ENCODE results near the gene GSN.

Gene GSN

GRCh38 chr9:121304707-121305106 is 36.7 kb downstream of the GSN start:
- no peak for DNase-seq

- no peak for DNase-seq
Measured at GRCh38 chr9:121305269-121305994, 37.5 kb downstream of the GSN start.

- DNase-seq, result no peak
Measured at GRCh38 chr9:121307976-121308375, 40.0 kb downstream of the GSN start.

GRCh38 chr9:121308765-121309164 is 40.8 kb downstream of the GSN start:
- no peak for DNase-seq

GRCh38 chr9:121309171-121309570 is 41.2 kb downstream of the GSN start:
- no peak for DNase-seq

- no peak for DNase-seq
Measured at GRCh38 chr9:121309833-121310425, 42.0 kb downstream of the GSN start.

- DNase-seq, result no peak
Measured at GRCh38 chr9:121310571-121310970, 42.6 kb downstream of the GSN start.

- no peak for DNase-seq
Measured at GRCh38 chr9:121312169-121312568, 44.2 kb downstream of the GSN start.

- DNase-seq, result no peak
Measured at GRCh38 chr9:121313458-121314152, 45.6 kb downstream of the GSN start.

- DNase-seq, result no peak
Measured at GRCh38 chr9:121316378-121316777, 48.4 kb downstream of the GSN start.

GRCh38 chr9:121316852-121317373 is 49.0 kb downstream of the GSN start:
- DNase-seq, result no peak

GRCh38 chr9:121317737-121318630 is 50.0 kb downstream of the GSN start:
- no peak for DNase-seq

GRCh38 chr9:121318631-121319382 is 50.8 kb downstream of the GSN start:
- no peak for DNase-seq

GRCh38 chr9:121319383-121319780 is 51.4 kb downstream of the GSN start:
- DNase-seq, result no peak

GRCh38 chr9:121321016-121321503 is 53.1 kb downstream of the GSN start:
- DNase-seq, result no peak

GRCh38 chr9:121322037-121322736 is 54.2 kb downstream of the GSN start:
- no peak for DNase-seq

- DNase-seq, result no peak
Measured at GRCh38 chr9:121322737-121323448, 54.9 kb downstream of the GSN start.

GRCh38 chr9:121323449-121324151 is 55.6 kb downstream of the GSN start:
- DNase-seq, result no peak

GRCh38 chr9:121324316-121324715 is 56.4 kb downstream of the GSN start:
- no peak for DNase-seq

- no peak for DNase-seq
Measured at GRCh38 chr9:121324755-121325154, 56.8 kb downstream of the GSN start.

Data from activated CD4-positive, alpha-beta T cell treated with anti-CD3 and anti-CD28 coated beads, Interleukin-2, amount 50 U/mL, for 48 hours (primary cell).